Activated CD4-positive, alpha-beta T cell treated with anti-CD3 and anti-CD28 coated beads, Interleukin-2, amount 50 U/mL, for 48 hours (primary cell): ENCODE measurements around the gene GP1BB.
"Not testable (repeated sequence)": the region's sequence is repeated elsewhere in the genome, so short reads cannot be mapped to it uniquely, and the experiment has no call there.

Experiments used
- DNase-seq, 2 experiments: peaks; one replicate each; pipeline ENCODE4 v3.0.0-alpha.2; 2020

The GP1BB gene

DNA sequence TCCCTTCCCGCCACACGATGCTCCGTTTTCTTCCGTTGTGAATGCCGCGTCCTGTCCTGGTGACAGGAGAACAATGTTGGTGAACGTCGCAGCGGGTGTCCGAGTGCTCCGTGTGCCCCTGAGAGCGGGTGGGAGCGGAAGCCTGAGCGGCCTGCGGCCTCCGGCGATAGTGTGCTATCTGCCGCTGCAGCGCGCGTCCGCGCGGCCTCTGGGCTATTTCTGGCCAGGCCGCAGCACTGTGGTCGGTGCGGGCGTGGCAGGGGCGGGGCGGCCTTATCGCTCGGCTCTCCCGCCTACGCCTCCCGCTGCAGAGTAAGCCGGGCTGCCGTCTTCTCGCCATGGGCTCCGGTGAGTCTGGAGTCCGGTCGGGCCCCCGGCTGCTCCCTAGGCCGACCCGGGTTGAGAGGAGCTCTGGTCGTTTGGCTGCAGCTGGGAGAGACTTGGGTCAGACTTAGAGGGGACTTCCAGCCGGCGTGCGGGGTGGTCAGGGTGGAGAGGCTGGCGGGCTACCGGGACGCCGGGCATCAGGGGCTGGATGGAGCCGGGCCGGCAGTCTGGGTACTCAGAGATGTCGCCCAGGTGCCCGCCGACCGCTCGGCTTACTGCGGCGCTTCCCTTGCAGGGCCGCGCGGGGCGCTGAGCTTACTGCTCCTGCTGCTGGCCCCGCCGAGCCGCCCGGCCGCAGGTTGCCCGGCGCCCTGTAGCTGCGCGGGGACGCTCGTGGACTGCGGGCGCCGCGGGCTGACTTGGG, at the start of gene GP1BB:
Gene GP1BB, plus strand, starts transcription at position 308 of the 751 bp plus-strand sequence. Its CDS starts 31 bp downstream, at position 339.
- DNase-seq, result peak in 1 of 2 experiments; percentile 49

DNA sequence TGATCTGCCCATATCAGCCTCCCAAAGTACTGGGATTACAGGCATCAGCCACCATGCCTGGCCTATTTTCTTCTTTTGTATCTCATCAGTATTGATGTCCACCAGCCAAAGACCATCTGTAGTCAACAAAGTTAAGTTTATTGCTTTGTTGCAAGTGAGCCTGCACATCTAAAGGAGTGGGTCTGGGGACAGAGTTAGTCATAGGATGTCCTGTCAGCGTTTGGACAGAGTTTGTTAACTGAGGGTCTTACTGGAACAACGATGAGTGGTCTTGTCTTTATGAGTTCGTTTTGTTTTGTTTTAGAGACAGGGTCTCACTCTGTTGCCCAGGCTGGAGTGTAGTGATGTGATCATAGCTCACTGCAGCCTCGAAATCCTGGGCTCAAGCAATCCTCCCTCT, 49.7 kb upstream of the GP1BB start:
- no peak for DNase-seq

DNA sequence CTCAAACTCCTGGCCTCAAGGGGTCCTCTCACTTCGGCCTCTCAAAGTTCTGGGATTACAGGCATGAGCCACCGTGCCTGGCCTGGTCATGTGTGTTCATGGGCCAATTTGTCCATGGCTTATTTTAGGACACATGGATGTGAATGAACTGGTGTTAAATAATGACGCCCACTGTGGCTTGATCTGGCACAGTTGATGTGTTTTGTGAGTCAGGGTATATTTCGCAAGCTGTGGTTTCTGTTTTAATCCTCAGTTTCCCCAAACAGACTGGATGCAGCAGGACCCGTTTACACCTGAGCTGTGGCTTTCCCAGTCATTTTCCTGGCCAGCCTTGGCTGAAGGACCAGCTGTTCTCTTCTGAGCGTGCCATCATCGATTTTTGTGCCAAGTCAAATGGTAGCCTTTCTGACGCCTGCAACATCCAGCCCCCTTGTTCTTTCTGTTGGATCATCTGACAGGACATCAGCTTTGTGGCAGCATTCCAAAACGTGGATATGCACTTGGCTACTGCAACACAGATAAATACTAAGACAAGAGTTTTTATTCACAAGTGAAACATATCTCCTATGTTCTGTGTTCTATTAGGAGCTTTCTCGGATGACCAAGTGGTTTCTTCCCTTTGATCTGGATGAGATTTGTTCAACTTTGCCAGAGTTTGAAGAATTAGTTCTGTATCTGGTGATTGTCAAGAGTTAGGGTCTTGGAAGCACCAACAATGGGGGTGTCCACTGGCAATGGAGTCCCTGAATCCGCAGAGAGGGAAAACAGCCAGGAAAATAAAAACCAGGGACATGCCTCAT, 49.0 kb upstream of the GP1BB start:
- DNase-seq, result no peak

DNA sequence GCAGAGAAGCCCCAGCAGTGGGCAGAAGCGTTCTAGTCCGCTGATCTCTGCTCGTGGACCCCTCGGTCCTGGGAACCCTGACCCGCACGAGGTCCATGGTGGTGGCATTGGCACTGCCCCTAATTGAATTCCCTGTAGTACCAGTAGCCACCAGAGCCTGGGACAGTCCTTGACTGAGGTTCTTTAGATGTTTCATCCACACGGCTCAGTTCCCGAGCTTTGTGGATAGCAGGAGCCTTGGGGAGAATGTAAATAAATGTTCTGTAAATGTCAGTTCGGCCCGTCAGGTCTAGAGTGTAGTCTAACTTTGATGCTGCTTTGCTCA, 48.4 kb upstream of the GP1BB start:
- DNase-seq, result no peak

DNA sequence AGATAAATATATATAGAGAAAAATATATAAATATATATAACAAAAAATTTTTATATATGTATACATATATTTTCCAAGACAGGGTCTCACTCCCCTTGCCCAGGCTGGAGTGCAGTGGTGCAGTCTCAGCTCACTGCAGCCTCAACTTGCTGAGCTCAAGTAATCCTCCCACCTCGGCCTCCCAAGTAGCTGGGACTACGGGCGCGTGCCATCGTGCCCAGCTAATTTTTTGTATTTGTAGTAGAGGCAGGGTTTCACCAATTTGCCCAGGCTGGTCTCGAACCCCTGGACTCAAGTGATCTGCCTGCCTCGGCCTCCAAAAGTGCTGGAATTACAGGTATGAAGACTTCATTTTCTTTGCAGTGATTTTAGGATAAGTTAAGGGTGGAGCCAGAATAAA, 47.9 kb upstream of the GP1BB start:
- DNase-seq, result no peak

DNA sequence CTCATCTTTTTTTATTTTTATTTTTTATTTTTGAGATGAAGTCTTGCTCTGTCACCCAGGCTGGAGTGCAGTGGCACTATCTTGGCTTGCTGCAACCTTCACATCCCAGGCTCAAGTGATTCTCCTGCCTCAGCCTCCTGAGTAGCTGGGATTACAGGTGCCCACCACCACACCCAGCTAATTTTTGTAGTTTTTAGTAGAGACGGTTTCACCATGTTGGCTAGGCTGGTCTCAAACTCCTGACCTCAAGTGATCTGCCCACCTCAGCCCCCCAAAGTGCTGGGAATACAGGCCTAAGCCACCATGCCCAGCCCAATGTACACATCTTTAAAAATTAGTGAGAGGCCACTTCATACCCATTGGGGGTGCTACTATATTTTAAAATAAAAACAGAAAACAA, 46.9 kb upstream of the GP1BB start:
- DNase-seq, result not testable (repeated sequence)

DNA sequence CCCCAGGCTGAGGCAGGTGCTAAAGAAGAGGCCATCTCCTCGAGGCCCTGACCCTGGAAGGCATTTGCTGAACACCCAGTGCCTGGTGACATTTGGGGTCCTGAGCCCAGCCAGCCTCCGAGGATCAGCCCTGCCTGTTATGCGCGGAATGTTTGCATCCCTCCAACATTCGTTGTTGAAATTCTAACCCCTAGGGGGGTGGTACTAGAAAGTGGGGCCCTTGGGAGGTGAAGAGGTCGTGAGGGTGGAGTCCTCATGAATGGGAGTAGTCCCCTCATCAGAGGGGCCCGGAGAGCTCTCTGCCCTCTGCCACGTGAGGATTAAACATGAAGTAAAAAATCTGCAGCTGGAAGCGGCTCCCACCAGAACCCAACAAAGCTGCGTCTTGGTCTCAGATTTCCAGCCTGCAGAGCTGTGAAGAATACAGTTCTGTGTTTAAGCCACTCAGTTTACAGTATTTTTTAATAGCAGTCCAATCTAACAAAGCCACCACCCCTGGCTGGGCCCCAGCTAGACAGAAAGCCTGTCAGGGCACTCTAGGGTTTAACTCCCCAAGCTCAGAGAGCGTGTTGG, 44.3 kb upstream of the GP1BB start:
- DNase-seq, result no peak

DNA sequence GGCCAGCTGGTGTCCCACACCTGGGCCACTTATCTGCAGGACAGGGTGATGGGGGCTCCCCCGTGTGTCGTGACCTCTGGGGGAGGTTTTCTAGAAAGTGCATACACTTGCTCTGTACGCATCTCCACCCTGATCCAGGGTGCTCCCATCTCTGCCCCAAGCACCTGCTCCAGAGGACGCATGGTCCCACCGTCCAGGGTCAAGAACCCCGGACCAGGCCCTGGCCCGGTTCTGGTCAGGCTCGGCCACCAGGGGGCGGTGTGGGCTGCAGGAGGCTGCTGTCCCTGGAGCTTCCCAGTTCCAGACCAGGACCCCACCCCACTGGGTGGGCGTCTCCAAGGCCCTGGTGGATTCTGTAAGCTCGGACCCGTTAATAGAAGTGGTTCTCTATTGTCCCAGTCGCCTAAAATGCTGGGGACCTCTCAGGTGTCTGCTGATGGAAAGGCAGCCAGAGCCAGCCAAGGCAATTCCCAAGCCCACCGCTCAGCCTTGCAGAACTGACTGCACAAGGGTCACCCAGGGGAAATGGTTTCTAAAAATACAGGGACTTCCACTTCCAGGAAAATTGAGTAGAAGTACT, 43.7 kb upstream of the GP1BB start:
- DNase-seq, result peak; percentile 57

DNA sequence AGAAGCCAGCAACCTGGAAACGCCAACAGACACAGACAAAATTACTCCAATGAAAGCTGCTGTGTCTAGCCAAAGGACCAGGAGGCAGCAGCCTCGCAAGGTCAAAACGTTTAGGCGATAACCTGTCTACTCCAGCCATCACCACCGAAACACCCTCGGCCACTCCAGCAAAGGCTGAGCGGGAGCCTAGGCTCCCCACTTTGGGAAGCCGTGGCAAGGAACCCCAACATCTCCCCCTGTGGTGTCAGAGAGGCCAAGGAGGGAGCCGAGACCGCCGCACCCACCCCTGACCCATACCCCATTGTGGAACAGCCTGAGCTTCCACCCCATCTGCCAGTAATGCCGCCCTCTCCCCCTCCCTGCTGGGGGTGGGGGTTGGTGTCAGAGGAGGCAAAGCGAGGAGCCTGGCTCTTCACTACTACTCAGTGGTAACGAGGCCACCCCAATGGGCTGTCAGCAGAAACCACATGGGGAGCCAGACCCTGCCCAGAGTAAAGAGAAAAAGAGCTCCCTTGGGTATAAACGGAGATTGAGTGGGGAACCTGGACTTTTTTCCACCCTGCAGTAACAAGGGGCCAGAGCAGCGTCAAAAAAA, 43.0 kb upstream of the GP1BB start:
- DNase-seq, result no peak

DNA sequence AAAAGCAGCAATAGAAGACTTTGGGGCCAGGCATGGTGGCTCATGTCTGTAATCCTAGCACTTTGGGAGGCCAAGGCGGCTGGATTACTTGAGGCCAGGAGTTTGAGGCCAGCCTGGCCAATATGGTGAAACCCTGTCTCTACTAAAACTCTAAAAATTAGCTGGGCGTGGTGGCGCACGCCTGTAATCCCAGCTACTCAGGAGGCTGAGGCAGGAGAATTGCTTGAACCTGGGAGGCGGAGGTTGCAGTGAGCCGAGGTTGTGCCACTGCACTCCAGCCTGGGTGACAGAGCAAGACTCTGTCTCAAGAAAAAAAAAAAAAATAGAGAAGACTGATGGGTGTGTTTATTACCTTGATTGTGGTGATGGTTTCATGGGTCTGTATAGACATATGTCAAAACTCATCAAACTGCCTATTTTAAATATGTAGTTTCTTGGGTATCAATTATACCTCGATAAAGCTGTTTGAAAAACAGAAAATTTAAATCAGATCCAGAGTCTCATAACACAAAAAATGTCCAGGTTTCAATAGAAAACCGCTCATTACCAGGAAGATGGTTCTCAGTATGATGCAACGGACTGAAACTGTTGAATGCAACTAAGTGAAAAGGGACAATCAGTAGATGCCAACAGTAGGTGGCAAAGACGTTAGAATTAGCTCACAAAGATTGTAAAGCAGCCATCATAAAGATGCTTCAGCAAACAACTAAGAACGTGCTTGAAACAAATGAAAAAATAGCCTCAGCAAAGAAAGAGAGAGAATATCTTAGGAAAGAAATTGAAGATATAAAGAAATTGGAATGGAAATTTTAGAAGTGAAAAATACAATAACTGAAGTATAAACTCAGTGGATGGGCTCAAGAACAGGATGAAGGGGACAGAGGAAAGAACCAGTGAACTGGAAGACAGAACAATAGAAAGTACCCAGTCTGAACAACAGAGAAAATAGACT, 42.2 kb upstream of the GP1BB start:
- DNase-seq, result no peak

DNA sequence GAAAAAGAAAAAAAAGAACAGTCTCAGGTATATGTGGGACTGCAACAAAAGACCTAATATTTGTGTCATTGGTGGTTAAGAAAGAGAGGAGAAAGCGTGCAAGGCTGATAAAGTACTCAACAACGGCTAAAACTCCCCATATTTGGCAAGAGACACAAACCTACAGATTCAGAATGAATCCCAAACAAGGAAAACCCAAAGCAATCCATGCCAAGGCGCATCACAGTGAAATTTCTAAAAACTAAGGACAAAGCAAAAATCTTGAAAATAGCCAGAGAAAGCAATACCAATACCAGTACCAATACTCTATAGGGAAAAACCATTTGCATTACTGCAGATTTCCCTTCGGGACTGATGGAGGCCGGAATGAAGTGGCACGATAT, 41.5 kb upstream of the GP1BB start:
- DNase-seq, result no peak

DNA sequence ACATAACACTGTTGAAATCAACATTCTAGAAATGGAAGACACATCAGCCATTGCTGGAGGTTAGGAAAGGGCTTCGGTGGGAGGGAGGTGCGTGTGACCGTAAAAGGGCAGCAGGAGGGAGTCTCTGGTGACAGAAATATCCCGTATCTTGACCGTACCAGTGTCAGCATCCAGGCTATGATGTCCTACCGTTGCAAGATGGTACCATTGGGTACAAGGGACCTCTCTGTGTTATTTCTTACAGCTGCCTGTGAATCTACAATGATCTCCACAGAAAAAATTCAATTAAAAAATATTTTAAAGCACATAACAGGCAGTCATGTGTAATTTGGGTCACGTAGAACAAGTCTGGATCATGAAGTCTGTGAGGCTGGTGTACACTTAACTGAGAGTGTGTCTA, 36.4 kb upstream of the GP1BB start:
- no peak for DNase-seq

DNA sequence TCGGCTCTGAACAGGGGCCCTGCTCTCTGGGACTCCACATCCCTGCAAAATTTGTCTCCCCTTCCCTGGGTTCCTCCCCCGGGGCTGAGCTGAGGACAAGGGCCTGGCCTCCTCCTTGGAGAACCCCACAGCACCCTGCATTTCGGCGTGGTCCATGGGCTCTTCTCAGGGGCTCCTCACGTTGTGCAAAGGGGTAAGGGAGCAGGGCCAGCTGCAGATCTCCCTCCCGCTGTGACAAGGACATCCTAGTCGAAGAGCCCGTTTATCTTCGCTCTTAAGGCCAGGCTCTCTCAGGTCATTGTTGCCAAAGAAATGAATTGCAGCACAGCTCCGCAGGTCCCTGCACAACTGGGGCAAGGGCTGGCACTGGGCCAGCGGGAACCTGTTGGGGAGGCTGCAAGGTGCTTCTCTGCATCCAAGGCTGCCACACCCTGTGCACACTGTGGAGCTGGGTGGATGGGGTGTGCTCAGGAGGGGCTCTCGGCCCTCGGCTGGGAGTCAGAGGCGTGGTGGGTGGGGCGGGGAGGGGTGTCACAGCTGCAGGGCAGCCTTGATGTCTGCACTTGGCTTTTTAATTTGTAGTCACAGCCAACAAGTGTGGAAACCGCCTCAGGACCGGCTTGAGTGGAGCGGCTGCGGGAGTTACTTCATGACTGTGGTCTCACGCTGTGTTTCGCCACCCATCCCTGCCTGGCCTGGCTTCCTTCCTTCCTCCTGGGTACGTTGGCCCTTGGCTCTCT, 35.6 kb upstream of the GP1BB start:
- no peak for DNase-seq

DNA sequence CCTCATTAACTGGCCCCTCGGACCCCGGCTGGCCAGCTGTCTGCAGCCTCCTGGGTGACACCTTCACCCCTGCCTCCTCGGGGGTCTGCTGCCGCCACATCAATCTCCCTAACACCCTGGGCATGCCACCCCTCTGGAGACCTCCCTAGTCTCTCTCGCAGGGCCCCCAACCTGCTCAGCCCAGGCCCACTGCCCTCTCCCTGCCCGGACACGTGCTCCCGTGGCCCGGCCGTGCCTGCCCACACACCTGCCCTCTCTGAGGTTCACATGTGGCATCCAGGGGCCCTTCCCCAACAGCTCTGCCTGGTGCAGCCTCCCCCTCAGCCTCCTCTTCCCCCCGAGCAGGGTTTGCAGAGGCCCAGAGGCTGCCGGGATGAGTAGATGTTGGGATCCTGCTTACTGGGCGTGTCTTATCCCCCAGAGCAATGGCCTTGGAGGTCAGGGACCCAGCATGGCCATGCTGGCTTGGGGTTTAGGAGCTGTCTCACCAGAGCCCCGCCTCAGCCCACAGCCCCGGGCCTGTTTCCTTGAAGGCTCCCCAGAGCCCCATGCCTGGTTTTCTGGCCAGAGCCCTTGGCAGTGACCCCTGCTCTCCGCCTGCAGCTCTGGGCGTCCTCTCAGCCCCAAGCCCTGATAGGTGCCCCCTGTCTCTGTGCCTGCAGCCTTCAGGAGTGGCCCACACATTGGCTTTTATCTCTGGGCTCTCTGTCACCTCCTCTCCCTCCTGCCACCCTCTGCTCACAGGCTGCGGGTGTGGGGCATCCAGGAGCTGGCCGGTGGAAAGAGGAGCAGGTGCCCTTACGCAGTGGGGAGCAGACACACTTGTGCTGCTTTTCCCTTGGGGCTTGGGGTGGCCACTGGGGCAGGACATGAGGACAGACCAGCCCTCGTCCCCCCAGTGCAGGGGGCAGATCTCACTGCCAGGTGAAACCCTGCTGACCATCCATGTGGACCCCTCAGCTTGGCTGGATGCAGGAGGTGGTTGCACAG, 34.7 kb upstream of the GP1BB start:
- DNase-seq, result no peak

DNA sequence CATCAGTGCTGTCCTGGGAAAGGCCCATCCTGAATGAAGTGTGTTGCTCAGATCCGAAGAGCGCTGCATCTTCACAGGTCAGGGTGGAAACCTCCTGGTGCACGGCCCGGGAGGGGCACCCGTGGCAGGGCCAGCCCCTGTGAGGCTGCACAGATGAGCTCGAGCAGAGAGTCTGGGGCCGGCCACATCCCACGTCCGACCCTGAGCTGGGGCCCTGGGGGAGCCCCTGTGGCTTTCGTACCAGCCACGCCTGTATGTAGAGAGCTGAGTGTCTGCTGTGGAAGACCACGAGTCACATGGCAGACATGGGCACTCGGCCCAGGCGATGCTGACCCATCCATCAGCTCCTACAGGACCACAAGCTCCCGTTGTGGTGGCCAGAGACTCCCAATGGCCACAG, 33.9 kb upstream of the GP1BB start:
- no peak for DNase-seq

DNA sequence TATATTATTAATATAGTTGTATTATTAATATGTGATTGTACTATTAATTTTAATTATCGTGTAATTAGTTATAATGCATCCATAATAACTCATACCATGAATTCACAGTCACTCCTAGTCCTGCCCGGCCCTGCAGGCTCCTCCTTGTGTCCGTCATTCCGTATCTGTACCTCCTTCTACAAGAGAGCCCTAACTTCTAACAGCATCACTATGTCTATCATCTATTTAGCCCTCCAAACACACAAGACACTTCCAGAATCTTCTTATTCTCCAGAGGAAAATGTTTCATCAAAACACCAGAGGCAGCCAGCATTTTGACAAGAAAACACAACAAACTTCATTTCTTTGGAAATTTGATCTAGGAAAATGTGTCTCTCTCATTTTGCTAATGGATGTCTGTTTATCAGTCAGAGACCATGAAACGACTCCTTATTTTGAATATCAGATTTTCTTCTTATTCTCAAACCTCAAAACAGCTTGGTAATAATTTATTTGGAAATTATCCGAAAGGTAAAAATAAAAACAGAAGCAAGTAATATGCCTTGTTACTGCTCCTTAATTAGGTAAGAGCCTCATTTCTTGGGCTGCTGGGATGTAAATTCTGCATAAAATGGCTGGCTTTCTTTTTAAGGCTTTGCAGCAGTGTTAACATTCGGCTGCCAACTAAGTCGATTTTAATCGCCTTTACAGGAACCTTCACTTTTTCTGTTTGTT, 32.2 kb upstream of the GP1BB start:
- DNase-seq, result no peak

DNA sequence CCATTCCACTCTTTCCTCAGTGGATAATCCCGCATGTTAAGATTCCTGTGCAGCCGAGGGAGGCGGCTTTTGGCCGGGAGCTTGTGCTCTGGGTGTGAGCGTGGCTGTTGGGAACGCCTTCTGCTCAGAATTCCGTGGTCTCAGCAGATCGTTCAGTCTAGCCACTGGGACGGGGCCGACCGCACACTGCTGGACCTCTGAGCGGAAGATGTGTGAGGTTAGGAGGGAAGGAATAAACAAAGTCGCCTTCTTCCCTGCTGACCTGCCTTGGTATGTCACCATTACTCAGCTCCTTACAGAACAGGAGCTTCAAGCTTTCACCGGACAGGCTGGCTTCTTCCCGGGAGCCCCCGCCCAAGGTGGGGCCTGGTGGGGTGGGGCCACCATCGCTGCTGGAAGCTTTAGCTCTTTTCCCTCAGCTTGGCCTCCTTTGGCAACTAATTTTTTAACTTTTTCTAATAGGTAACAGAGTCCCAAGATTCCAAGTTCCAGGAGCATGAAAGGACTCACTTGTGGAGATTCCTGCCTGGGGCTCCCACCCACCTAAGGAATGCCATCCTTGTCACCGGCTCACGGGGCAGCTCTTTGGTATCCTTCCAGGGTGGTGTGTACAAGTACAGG, 31.5 kb upstream of the GP1BB start:
- DNase-seq, result no peak

DNA sequence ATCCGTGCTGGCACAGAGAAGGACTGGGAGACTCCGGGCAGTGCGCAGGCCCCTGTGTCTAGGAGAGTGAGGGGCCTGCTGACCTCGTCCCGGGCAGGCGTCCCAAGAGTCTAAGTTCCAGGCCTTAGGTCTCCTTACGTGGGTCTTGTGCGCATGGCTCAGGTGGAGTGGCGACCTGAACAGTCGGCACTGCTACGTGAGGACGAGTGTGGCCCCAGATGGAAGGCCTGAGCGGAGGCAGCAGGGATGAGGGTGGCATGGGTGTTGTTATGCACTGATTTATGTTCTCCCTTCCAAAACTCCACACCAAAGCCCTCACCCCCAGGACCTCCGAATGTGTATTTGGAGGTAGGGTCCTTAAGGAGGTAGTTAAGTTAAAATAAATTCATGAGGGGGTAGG, 29.8 kb upstream of the GP1BB start:
- no peak for DNase-seq
